ENCODE results near the gene ITIH5.

- TF ChIP-seq EZH2phosphoT487 (IDR thresholded peaks at IDR 0.05; ENCODE audit: low read depth, severe bottlenecking, unreplicated experiment) (no peak), CTCF (IDR thresholded peaks at IDR 0.05; ENCODE audit: poor library complexity) (no peak)
These were observed 58.8 kb downstream of the ITIH5 start for GRCh38 chr10:7608001-7608400.
